Mesendoderm (in vitro differentiated cells): Measurements from ENCODE around the gene UNC119B. TPM values are rescaled to one million over a fixed set of nuclear protein-coding genes. Genes with fewer than 3 reads are reported as not detected.

ENCODE experiments used
- DNase-seq: peaks from one replicate; pipeline ENCODE4 v3.0.0; 2013
- H2AK5ac ChIP-seq: 2 replicates; pipeline ENCODE4 v1.6.1; 2013; ENCODE audit warnings: low read length, inconsistent platforms
- H2BK120ac ChIP-seq: 2 replicates; pipeline ENCODE4 v1.6.1; 2013; ENCODE audit warnings: low read depth, mild to moderate bottlenecking, low read length, moderate library complexity, mixed read lengths
- H2BK15ac ChIP-seq: replicated peaks from 2 replicates; pipeline ENCODE4 v1.6.1; 2013; ENCODE audit warnings: low read depth, mild to moderate bottlenecking, moderate library complexity
- H2BK5ac ChIP-seq: 2 replicates; pipeline ENCODE4 v1.6.1; 2013; ENCODE audit warnings: low read length, inconsistent platforms
- H3K18ac ChIP-seq: 2 replicates; pipeline ENCODE4 v1.6.1; 2013; ENCODE audit warnings: mild to moderate bottlenecking, low read length, mixed read lengths
- H3K23ac ChIP-seq: one replicate; pipeline ENCODE4 v1.6.1; 2013; ENCODE audit warnings: low read length
- H3K27ac ChIP-seq: 2 replicates; pipeline ENCODE4 v1.5.1; 2013; ENCODE audit warnings: low read depth, mild to moderate bottlenecking, inconsistent platforms, low read length, moderate library complexity
- H3K27me3 ChIP-seq: 2 replicates; pipeline ENCODE4 v1.6.1; 2013; ENCODE audit warnings: low read length, control low read depth, mild to moderate bottlenecking, inconsistent platforms; ENCODE audit not compliant: insufficient read depth, poor library complexity
- H3K36me3 ChIP-seq: 2 replicates; pipeline ENCODE4 v1.6.1; 2013; ENCODE audit warnings: low read length, inconsistent platforms; ENCODE audit not compliant: control insufficient read depth, insufficient read depth
- H3K4ac ChIP-seq: one replicate; pipeline ENCODE4 v1.6.1; 2013; ENCODE audit warnings: low read depth, mild to moderate bottlenecking, low read length, moderate library complexity
- H3K4me1 ChIP-seq: 2 replicates; pipeline ENCODE4 v1.6.1; 2013; ENCODE audit warnings: low read depth, low read length, inconsistent platforms; ENCODE audit not compliant: control insufficient read depth
- H3K4me2 ChIP-seq: 2 replicates; pipeline ENCODE4 v1.6.1; 2013; ENCODE audit warnings: low read length
- H3K4me3 ChIP-seq: 2 replicates; pipeline ENCODE4 v1.5.1; 2013; ENCODE audit warnings: mild to moderate bottlenecking, low read length
- H3K56ac ChIP-seq: one replicate; pipeline ENCODE4 v1.6.1; 2013; ENCODE audit warnings: low read length
- H3K79me1 ChIP-seq: 2 replicates; pipeline ENCODE4 v1.6.1; 2013; ENCODE audit warnings: low read length, inconsistent platforms
- H3K79me2 ChIP-seq: 2 replicates; pipeline ENCODE4 v1.6.1; 2013; ENCODE audit warnings: mild to moderate bottlenecking, low read length; ENCODE audit not compliant: control insufficient read depth, insufficient read depth
- H3K9ac ChIP-seq: 2 replicates; pipeline ENCODE4 v1.6.1; 2013; ENCODE audit warnings: low read length, inconsistent platforms
- H4K5ac ChIP-seq: one replicate; pipeline ENCODE4 v1.6.1; 2013; ENCODE audit warnings: low read length
- H4K8ac ChIP-seq: one replicate; pipeline ENCODE4 v1.6.1; 2013; ENCODE audit warnings: low read depth, mild to moderate bottlenecking, control low read depth, low read length, moderate library complexity
- WGBS: extraction: QIAGEN DNeasy Blood & Tissue Kit; methylation state at CpG from one replicate; pipeline ENCODE4 v1.1.7; 2013; ENCODE audit warnings: low lambda C conversion rate, missing lambda C conversion rate; ENCODE audit not compliant: insufficient coverage; ENCODE audit errors: extremely low coverage; 5-methylcytosine and 5-hydroxymethylcytosine counted together
- polyA plus RNA-seq, 2 experiments: library from polyadenylated mRNA; stranded (reverse); fragments of 200-250 nt; gene quantifications; one replicate each; pipeline ENCODE4 v1.2.3, GENCODE V29; 2013

The UNC119B gene
- 24.0 TPM for polyA plus RNA-seq (2013, experiment 1 of 2)
- 23.4 TPM for polyA plus RNA-seq (2013, experiment 2 of 2)

- Histone ChIP-seq H3K4ac (peak within 1 kb of the TSS; percentile 63), H3K4me3 (peak within 1 kb of the TSS; percentile 93), H3K4me1 (peaks cover 4% of the 10 kb centered on the region), H2BK5ac (peak within 1 kb of the TSS; percentile 67), H3K56ac (peak within 1 kb of the TSS; percentile 97), H3K23ac (peak within 1 kb of the TSS; percentile 94), H3K4me2 (peak within 1 kb of the TSS; percentile 98), H3K36me3 (no peaks in the 10 kb centered on the region), H2BK15ac (no peak within 1 kb of the TSS), H3K18ac (peak within 1 kb of the TSS; percentile 88), H4K8ac (peak within 1 kb of the TSS; percentile 84), H3K27me3 (no peaks in the 10 kb centered on the region), H3K27ac (peak within 1 kb of the TSS; percentile 68), H3K79me1 (peaks cover 11% of the 10 kb centered on the region), H2AK5ac (no peak within 1 kb of the TSS), H4K5ac (peak within 1 kb of the TSS; percentile 72), H3K9ac (peak within 1 kb of the TSS; percentile 95), H3K79me2 (peaks cover 9% of the 10 kb centered on the region), H2BK120ac (peak within 1 kb of the TSS; percentile 18)
- WGBS = no CpG with 5 or more reads among the region's 76 CpGs
- peak; percentile 74 for DNase-seq
Observed at GRCh38 chr12:120710031-120710804, at the start of gene UNC119B. TSS of gene UNC119B (plus strand) at chr12:120710458. CDS start at chr12:120710475, 17 bp downstream.

GRCh38 chr12:120661432-120661831, 48.8 kb upstream of the UNC119B start:
- H3K56ac ChIP-seq = no peak overlapping the region
- no peak overlapping the region for H2BK15ac ChIP-seq
- WGBS = 100% methylated on average over 2 of the region's 2 CpGs
- no peak overlapping the region for H2AK5ac ChIP-seq
- H4K8ac ChIP-seq = no peak overlapping the region
- no peak overlapping the region for H3K4ac ChIP-seq
- no peak overlapping the region for H4K5ac ChIP-seq
- no peaks in the 10 kb centered on the region for H3K79me1 ChIP-seq
- no peak overlapping the region for H3K18ac ChIP-seq
- H3K23ac ChIP-seq = no peak overlapping the region
- H3K27me3 ChIP-seq = no peaks in the 10 kb centered on the region
- no peak overlapping the region for H2BK120ac ChIP-seq
- H3K36me3 ChIP-seq = no peaks in the 10 kb centered on the region
- no peak overlapping the region for H3K9ac ChIP-seq
- no peaks in the 10 kb centered on the region for H3K4me1 ChIP-seq
- DNase-seq = no peak
- H3K27ac ChIP-seq = no peak overlapping the region
- no peak overlapping the region for H2BK5ac ChIP-seq
- no peak overlapping the region for H3K4me3 ChIP-seq
- no peak overlapping the region for H3K4me2 ChIP-seq
- H3K79me2 ChIP-seq = no peaks in the 10 kb centered on the region

GRCh38 chr12:120662879-120663278, 47.4 kb upstream of the UNC119B start:
- H3K56ac ChIP-seq = no peak overlapping the region
- H3K18ac ChIP-seq = no peak overlapping the region
- H2BK120ac ChIP-seq = no peak overlapping the region
- H2BK5ac ChIP-seq = no peak overlapping the region
- no peak overlapping the region for H2BK15ac ChIP-seq
- H4K5ac ChIP-seq = no peak overlapping the region
- no peak overlapping the region for H3K9ac ChIP-seq
- no peak for DNase-seq
- H3K4me1 ChIP-seq = no peaks in the 10 kb centered on the region
- no peaks in the 10 kb centered on the region for H3K79me1 ChIP-seq
- no peak overlapping the region for H2AK5ac ChIP-seq
- no peak overlapping the region for H3K27ac ChIP-seq
- no CpG with 5 or more reads among the region's 3 CpGs for WGBS
- no peak overlapping the region for H3K4me2 ChIP-seq
- no peaks in the 10 kb centered on the region for H3K27me3 ChIP-seq
- no peak overlapping the region for H3K4me3 ChIP-seq
- H3K23ac ChIP-seq = no peak overlapping the region
- H3K79me2 ChIP-seq = no peaks in the 10 kb centered on the region
- H3K4ac ChIP-seq = no peak overlapping the region
- H4K8ac ChIP-seq = no peak overlapping the region
- H3K36me3 ChIP-seq = no peaks in the 10 kb centered on the region

GRCh38 chr12:120663741-120664140, 46.5 kb upstream of the UNC119B start:
- no peak overlapping the region for H2BK5ac ChIP-seq
- no peaks in the 10 kb centered on the region for H3K79me2 ChIP-seq
- no peaks in the 10 kb centered on the region for H3K36me3 ChIP-seq
- H3K56ac ChIP-seq = no peak overlapping the region
- H3K4me3 ChIP-seq = no peak overlapping the region
- no peak overlapping the region for H2BK15ac ChIP-seq
- no peak overlapping the region for H3K4me2 ChIP-seq
- H3K4me1 ChIP-seq = no peaks in the 10 kb centered on the region
- no CpG with 5 or more reads among the region's 5 CpGs for WGBS
- H3K9ac ChIP-seq = no peak overlapping the region
- no peak overlapping the region for H2AK5ac ChIP-seq
- no peak overlapping the region for H3K4ac ChIP-seq
- no peaks in the 10 kb centered on the region for H3K27me3 ChIP-seq
- no peak overlapping the region for H3K23ac ChIP-seq
- H4K8ac ChIP-seq = no peak overlapping the region
- DNase-seq = no peak
- H3K18ac ChIP-seq = no peak overlapping the region
- no peak overlapping the region for H3K27ac ChIP-seq
- no peaks in the 10 kb centered on the region for H3K79me1 ChIP-seq
- H2BK120ac ChIP-seq = no peak overlapping the region
- H4K5ac ChIP-seq = no peak overlapping the region

GRCh38 chr12:120666571-120667390, 43.5 kb upstream of the UNC119B start:
- no peaks in the 10 kb centered on the region for H3K79me2 ChIP-seq
- H3K4me2 ChIP-seq = no peak overlapping the region
- no peak overlapping the region for H3K4ac ChIP-seq
- no peak for DNase-seq
- no peak overlapping the region for H3K23ac ChIP-seq
- H3K9ac ChIP-seq = no peak overlapping the region
- H2BK5ac ChIP-seq = no peak overlapping the region
- no peaks in the 10 kb centered on the region for H3K36me3 ChIP-seq
- no peak overlapping the region for H4K5ac ChIP-seq
- no peak overlapping the region for H3K27ac ChIP-seq
- no CpG with 5 or more reads among the region's 34 CpGs for WGBS
- H3K4me1 ChIP-seq = no peaks in the 10 kb centered on the region
- no peak overlapping the region for H2BK15ac ChIP-seq
- H4K8ac ChIP-seq = no peak overlapping the region
- H2BK120ac ChIP-seq = no peak overlapping the region
- H3K4me3 ChIP-seq = no peak overlapping the region
- H2AK5ac ChIP-seq = no peak overlapping the region
- H3K18ac ChIP-seq = no peak overlapping the region
- no peak overlapping the region for H3K56ac ChIP-seq
- H3K79me1 ChIP-seq = no peaks in the 10 kb centered on the region
- H3K27me3 ChIP-seq = no peaks in the 10 kb centered on the region
